Caco-2 (cell line): ENCODE measurements around the gene HEBP1. TPM values are rescaled to one million over a fixed set of nuclear protein-coding genes. Genes with fewer than 3 reads are reported as not detected.

Experiments
- BruUV-seq: library from RNA; stranded (reverse); fragments of 400-500 nt; replicated peaks from 2 replicates; lab custom pipeline; 2021; lab: Mats Ljungman, UMichigan
- CTCF ChIA-PET: fragments of 300-600 bp; sonication (Branson Sonifier 250); formaldehyde crosslinking; loops from one replicate; lab custom pipeline; 2022; ENCODE audit warnings: antibody characterized with exemption; lab: Charles Lee
- POLR2A ChIA-PET: fragments of 300-600 bp; sonication (Branson Sonifier 250); formaldehyde crosslinking; loops from one replicate; lab custom pipeline; 2022; ENCODE audit warnings: antibody characterized with exemption; lab: Charles Lee
- DNase-seq, 2 experiments: peaks; one replicate each; pipeline versions ENCODE4 v3.0.0 to v3.0.0-alpha.2; 2020 to 2022
- H3K27me3 ChIP-seq: replicated peaks from 2 replicates; pipeline ENCODE4 v1.6.0; 2011; ENCODE audit warnings: low read length; ENCODE audit not compliant: control insufficient read depth, insufficient read depth
- H3K36me3 ChIP-seq: 2 replicates; pipeline ENCODE4 v1.5.1; 2011; ENCODE audit warnings: low read length; ENCODE audit not compliant: control insufficient read depth, insufficient read depth
- H3K4me1 ChIP-seq: fragments of 250-450 bp; sonication (Bioruptor Pico); 2 replicates; pipeline ENCODE4 v1.5.1; 2020; ENCODE audit warnings: mild to moderate bottlenecking
- H3K4me3 ChIP-seq: 2 replicates; pipeline ENCODE4 v1.5.1; 2011; ENCODE audit warnings: low read depth, mild to moderate bottlenecking, control low read depth, low read length
- H3K9me3 ChIP-seq: fragments of 250-450 bp; sonication (Bioruptor Pico); 2 replicates; pipeline ENCODE4 v1.5.1; 2020; ENCODE audit warnings: mild to moderate bottlenecking, moderate library complexity
- H3K27ac Mint-ChIP-seq: one replicate; pipeline ENCODE4 v1.8.0; 2022; ENCODE audit warnings: mixed read lengths; ENCODE audit not compliant: unreplicated experiment
- H3K27me3 Mint-ChIP-seq: one replicate; pipeline ENCODE4 v1.8.0; 2022; ENCODE audit warnings: mixed read lengths; ENCODE audit not compliant: insufficient read depth, unreplicated experiment
- H3K36me3 Mint-ChIP-seq: one replicate; pipeline ENCODE4 v1.8.0; 2022; ENCODE audit warnings: mild to moderate bottlenecking, mixed read lengths; ENCODE audit not compliant: insufficient read depth, unreplicated experiment
- H3K4me1 Mint-ChIP-seq: one replicate; pipeline ENCODE4 v1.8.0; 2022; ENCODE audit warnings: low read depth, mixed read lengths; ENCODE audit not compliant: unreplicated experiment
- H3K4me3 Mint-ChIP-seq: one replicate; pipeline ENCODE4 v1.8.0; 2022; ENCODE audit warnings: mild to moderate bottlenecking, moderate library complexity, mixed read lengths; ENCODE audit not compliant: unreplicated experiment
- H3K9me3 Mint-ChIP-seq: one replicate; pipeline ENCODE4 v1.8.0; 2022; ENCODE audit warnings: mixed read lengths; ENCODE audit not compliant: unreplicated experiment
- CTCF ChIP-seq, 2 experiments: fragments of 200-600 bp in 1 of 2; IDR thresholded peaks; 1 replicate in 1 of 2; 2 replicates in 1 of 2; pipeline versions ENCODE4 v1.5.1 to v1.8.0; 2011 to 2022; ENCODE audit warnings: antibody characterized with exemption in 1 of 2, control low read depth in 1 of 2, inconsistent platforms in 1 of 2, low read depth in 1 of 2, low read length in 1 of 2, mild to moderate bottlenecking in 1 of 2, moderate library complexity in 1 of 2; ENCODE audit not compliant: insufficient read depth in 1 of 2, severe bottlenecking in 1 of 2, unreplicated experiment in 1 of 2
- intact Hi-C: fragments of 100-400 bp; cut with micrococcal nuclease; formaldehyde crosslinking; loops from one replicate; pipeline ENCODE4 v1.10.0; 2022; ENCODE audit not compliant: unreplicated experiment
- total RNA-seq: library from RNA; stranded (reverse); gene quantifications from 2 replicates; pipeline ENCODE4 v1.2.3, GENCODE V29; 2022

HEBP1 gene
- total RNA-seq, 1 experiment from 2014 or later: 55.8 TPM

- TF ChIP-seq CTCF (IDR thresholded peaks at IDR 0.05; ENCODE audit: insufficient read depth in 1 of 2, low read depth in 1 of 2, low read length in 1 of 2, severe bottlenecking in 1 of 2, unreplicated experiment in 1 of 2): no peak
- intact Hi-C loops: no loop called here
- Histone ChIP-seq H3K4me3 (no peak overlapping the region), H3K4me1 (no peaks in the 10 kb centered on the region), H3K36me3 (no peaks in the 10 kb centered on the region), H3K9me3 (no peaks in the 10 kb centered on the region), H3K27me3 (no peaks in the 10 kb centered on the region)
- POLR2A ChIA-PET: no interaction called here
- H3K4me3 Mint-ChIP-seq: no peak overlapping the region
- DNase-seq: no peak
- no peaks in the 10 kb centered on the region for H3K36me3 Mint-ChIP-seq
- CTCF ChIA-PET: interaction anchor here (0.6 kb wide), 1 partner anchor 688 kb away, joined by 4 read pairs; no protein-coding TSS in a partner anchor
- H3K27me3 Mint-ChIP-seq: peaks cover 6% of the 10 kb centered on the region
- no peak overlapping the region for H3K27ac Mint-ChIP-seq
- H3K9me3 Mint-ChIP-seq: no peaks in the 10 kb centered on the region
- no peaks in the 10 kb centered on the region for H3K4me1 Mint-ChIP-seq
- BruUV-seq: no TSS peak
Observed at GRCh38 chr12:13026286-13026685, 26.2 kb upstream of the HEBP1 start.

DNA sequence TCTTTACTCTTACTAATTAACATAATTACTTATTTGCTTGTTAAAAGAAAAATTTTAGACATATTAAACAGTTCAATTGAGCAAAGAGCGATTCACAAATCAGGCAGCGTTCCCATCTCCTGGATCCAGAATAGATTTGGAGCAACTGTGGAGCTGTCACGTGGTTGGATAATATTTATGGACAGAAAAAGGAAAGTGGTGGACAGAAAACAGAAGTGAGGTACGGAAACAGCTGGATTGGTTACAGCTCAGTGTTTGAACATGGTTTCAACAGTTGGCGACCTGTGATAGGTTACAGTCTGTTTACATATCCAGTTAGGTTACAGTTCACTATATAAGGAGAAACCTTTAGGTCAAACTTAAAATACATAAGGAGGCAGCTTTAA is 24.5 kb upstream of the HEBP1 start:
- POLR2A ChIA-PET: no interaction called here
- H3K4me1 Mint-ChIP-seq: no peaks in the 10 kb centered on the region
- CTCF ChIA-PET: interaction anchor here (0.6 to 2.1 kb wide), 3 partner anchors 20 to 315 kb away, joined by 3 to 23 read pairs (median 5); no protein-coding TSS in a partner anchor
- no TSS peak for BruUV-seq
- no peaks in the 10 kb centered on the region for H3K9me3 Mint-ChIP-seq
- Histone ChIP-seq H3K27me3 (no peaks in the 10 kb centered on the region), H3K4me1 (no peaks in the 10 kb centered on the region), H3K36me3 (no peaks in the 10 kb centered on the region), H3K4me3 (no peak overlapping the region), H3K9me3 (no peaks in the 10 kb centered on the region)
- no peak overlapping the region for H3K4me3 Mint-ChIP-seq
- TF ChIP-seq CTCF (IDR thresholded peaks at IDR 0.05; ENCODE audit: insufficient read depth in 1 of 2, low read depth in 1 of 2, low read length in 1 of 2, severe bottlenecking in 1 of 2, unreplicated experiment in 1 of 2): no peak
- no peak overlapping the region for H3K27ac Mint-ChIP-seq
- peaks cover 8% of the 10 kb centered on the region for H3K27me3 Mint-ChIP-seq
- no peaks in the 10 kb centered on the region for H3K36me3 Mint-ChIP-seq
- intact Hi-C loops: loop anchor here (1.0 to 5.0 kb wide), 4 partner anchors 73 to 210 kb away; no protein-coding TSS in a partner anchor
- DNase-seq: no peak

- Mint-ChIP-seq H3K36me3 (no peaks in the 10 kb centered on the region), H3K4me3 (no peak overlapping the region), H3K27me3 (peaks cover 8% of the 10 kb centered on the region), H3K9me3 (no peaks in the 10 kb centered on the region), H3K4me1 (no peaks in the 10 kb centered on the region), H3K27ac (no peak overlapping the region)
- POLR2A ChIA-PET: no interaction called here
- no TSS peak for BruUV-seq
- H3K4me3 ChIP-seq: no peak overlapping the region
- no peaks in the 10 kb centered on the region for H3K27me3 ChIP-seq
- TF ChIP-seq CTCF (IDR thresholded peaks at IDR 0.05; ENCODE audit: insufficient read depth in 1 of 2, low read depth in 1 of 2, low read length in 1 of 2, severe bottlenecking in 1 of 2, unreplicated experiment in 1 of 2): peak in 1 of 2 experiments; percentile 53
- no peaks in the 10 kb centered on the region for H3K4me1 ChIP-seq
- H3K9me3 ChIP-seq: no peaks in the 10 kb centered on the region
- no peak for DNase-seq
- CTCF ChIA-PET: interaction anchor here (0.6 to 2.1 kb wide), 3 partner anchors 21 to 315 kb away, joined by 3 to 23 read pairs (median 5); no protein-coding TSS in a partner anchor
- intact Hi-C loops: loop anchor here (1.0 to 5.0 kb wide), 4 partner anchors 73 to 210 kb away; no protein-coding TSS in a partner anchor
- no peaks in the 10 kb centered on the region for H3K36me3 ChIP-seq
Observed at GRCh38 chr12:13023811-13024530, 23.9 kb upstream of the HEBP1 start.
